ENCODE results near the gene CNOT1.

The CNOT1 gene

DNA sequence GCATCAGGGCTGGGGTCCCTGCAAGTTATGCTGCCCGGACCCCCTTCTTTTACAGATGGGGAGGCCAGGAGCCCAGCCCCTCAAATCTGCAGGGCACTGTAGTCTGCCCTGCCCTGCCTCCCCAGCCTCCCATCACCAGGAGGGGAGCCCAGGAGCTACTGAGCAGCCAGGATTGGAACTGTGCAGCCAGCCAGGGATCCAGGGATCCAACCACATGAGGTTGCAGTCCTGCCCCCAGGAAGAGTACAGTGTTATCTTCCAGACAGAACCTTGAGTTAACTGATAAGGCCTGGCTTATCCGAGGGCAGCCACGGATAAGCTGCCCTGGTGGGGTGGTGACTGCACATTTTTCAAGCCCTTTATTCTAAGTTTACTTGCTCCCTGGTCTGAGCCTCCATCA is 141.1 kb downstream of the CNOT1 start:
- no peaks in the 10 kb centered on the region for H3K79me2 ChIP-seq (ENCODE audit: insufficient read depth, low read length)
- H3K4me1 ChIP-seq (ENCODE audit: insufficient read depth, low read length, poor library complexity, severe bottlenecking), result no peaks in the 10 kb centered on the region
- no peak for TF ChIP-seq EZH2phosphoT487 (IDR thresholded peaks at IDR 0.05; ENCODE audit: borderline replicate concordance)
- TF ChIP-seq, protein P1, sequence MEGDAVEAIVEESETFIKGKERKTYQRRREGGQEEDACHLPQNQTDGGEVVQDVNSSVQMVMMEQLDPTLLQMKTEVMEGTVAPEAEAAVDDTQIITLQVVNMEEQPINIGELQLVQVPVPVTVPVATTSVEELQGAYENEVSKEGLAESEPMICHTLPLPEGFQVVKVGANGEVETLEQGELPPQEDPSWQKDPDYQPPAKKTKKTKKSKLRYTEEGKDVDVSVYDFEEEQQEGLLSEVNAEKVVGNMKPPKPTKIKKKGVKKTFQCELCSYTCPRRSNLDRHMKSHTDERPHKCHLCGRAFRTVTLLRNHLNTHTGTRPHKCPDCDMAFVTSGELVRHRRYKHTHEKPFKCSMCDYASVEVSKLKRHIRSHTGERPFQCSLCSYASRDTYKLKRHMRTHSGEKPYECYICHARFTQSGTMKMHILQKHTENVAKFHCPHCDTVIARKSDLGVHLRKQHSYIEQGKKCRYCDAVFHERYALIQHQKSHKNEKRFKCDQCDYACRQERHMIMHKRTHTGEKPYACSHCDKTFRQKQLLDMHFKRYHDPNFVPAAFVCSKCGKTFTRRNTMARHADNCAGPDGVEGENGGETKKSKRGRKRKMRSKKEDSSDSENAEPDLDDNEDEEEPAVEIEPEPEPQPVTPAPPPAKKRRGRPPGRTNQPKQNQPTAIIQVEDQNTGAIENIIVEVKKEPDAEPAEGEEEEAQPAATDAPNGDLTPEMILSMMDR (conservative IDR thresholded peaks at IDR 0.05; ENCODE audit: low read length), result no peak
- H3K9me2 ChIP-seq (replicated peaks; ENCODE audit: low read depth, low read length), result no peaks in the 10 kb centered on the region
- no peak overlapping the region for H3K4me2 ChIP-seq (ENCODE audit: low read depth, low read length, poor library complexity, severe bottlenecking)
- no peaks in the 10 kb centered on the region for H3F3A ChIP-seq (ENCODE audit: low read depth)
- no peak overlapping the region for H3K4me3 ChIP-seq (ENCODE audit: low read length, poor library complexity, severe bottlenecking)
- no peak overlapping the region for H2AFZ ChIP-seq (ENCODE audit: low read length)
- no peaks in the 10 kb centered on the region for H4K20me1 ChIP-seq (ENCODE audit: insufficient read depth, low read length, poor library complexity, severe bottlenecking)
- no peaks in the 10 kb centered on the region for H3K9me3 ChIP-seq (ENCODE audit: insufficient read depth, low read depth, low read length)
- no peak overlapping the region for H3K9ac ChIP-seq (ENCODE audit: low read depth, low read length, poor library complexity, severe bottlenecking)
- no peaks in the 10 kb centered on the region for H3K27me3 ChIP-seq (ENCODE audit: insufficient read depth, low read length, poor library complexity, severe bottlenecking)
- H3K36me3 ChIP-seq (ENCODE audit: insufficient read depth, low read length), result no peaks in the 10 kb centered on the region

DNA sequence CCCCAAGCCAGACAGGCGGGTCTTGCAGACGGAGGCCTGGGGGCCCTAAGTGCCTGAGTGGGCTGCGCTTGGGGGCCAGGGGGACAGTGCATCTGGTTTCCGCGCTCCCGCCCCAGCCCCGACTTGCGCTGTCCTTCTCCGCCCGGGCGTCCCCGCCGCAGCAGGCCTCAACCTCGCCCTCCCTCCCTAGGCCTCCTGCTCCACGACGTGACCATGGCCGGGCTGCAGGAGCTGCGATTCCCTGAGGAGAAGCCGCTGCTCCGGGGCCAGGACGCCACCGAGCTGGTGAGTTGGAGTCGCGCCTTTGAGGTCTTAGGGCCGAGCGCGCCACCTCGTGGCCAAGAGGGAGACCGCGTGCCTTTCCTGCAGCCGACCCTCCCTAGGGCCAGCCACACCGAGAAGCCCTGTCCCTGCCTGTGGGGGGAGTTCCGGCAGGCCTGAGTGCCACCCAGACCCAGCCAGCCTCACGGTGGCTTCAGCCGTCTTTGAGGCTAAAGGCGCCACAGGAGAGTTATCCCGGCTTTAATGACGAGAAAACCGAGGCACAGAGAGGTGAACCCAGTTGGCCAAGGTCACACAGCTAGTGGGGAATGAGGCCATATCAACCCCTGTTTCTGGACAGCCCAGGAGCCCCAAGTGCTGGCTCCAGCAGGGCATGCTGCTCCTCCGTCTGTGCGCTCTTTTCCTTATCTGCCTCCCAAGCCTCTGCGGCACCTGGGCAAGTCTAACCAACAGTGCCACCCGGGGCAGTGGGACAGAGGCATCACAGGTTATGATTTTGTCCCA is 141.9 kb downstream of the CNOT1 start:
- Histone ChIP-seq H3F3A (ENCODE audit: low read depth) (no peaks in the 10 kb centered on the region), H3K36me3 (ENCODE audit: insufficient read depth, low read length) (no peaks in the 10 kb centered on the region), H3K4me1 (ENCODE audit: insufficient read depth, low read length, poor library complexity, severe bottlenecking) (no peaks in the 10 kb centered on the region), H3K4me3 (ENCODE audit: low read length, poor library complexity, severe bottlenecking) (no peak overlapping the region), H3K9me2 (replicated peaks; ENCODE audit: low read depth, low read length) (no peaks in the 10 kb centered on the region), H2AFZ (ENCODE audit: low read length) (peak overlapping the region; percentile 79), H3K4me2 (ENCODE audit: low read depth, low read length, poor library complexity, severe bottlenecking) (no peak overlapping the region), H3K9ac (ENCODE audit: low read depth, low read length, poor library complexity, severe bottlenecking) (no peak overlapping the region), H3K27me3 (ENCODE audit: insufficient read depth, low read length, poor library complexity, severe bottlenecking) (no peaks in the 10 kb centered on the region), H3K9me3 (ENCODE audit: insufficient read depth, low read depth, low read length) (no peaks in the 10 kb centered on the region), H4K20me1 (ENCODE audit: insufficient read depth, low read length, poor library complexity, severe bottlenecking) (no peaks in the 10 kb centered on the region), H3K79me2 (ENCODE audit: insufficient read depth, low read length) (no peaks in the 10 kb centered on the region)
- TF ChIP-seq EZH2phosphoT487 (IDR thresholded peaks at IDR 0.05; ENCODE audit: borderline replicate concordance), result no peak
- TF ChIP-seq, protein P1 (conservative IDR thresholded peaks at IDR 0.05; ENCODE audit: low read length), result peak; percentile 83

GRCh38 chr16:58485184-58485887 is 144.3 kb downstream of the CNOT1 start:
- TF ChIP-seq, protein P1 (conservative IDR thresholded peaks at IDR 0.05; ENCODE audit: low read length), result no peak
- no peak for TF ChIP-seq EZH2phosphoT487 (IDR thresholded peaks at IDR 0.05; ENCODE audit: borderline replicate concordance)
- no peaks in the 10 kb centered on the region for H4K20me1 ChIP-seq (ENCODE audit: insufficient read depth, low read length, poor library complexity, severe bottlenecking)
- H3K27me3 ChIP-seq (ENCODE audit: insufficient read depth, low read length, poor library complexity, severe bottlenecking), result no peaks in the 10 kb centered on the region

More at GRCh38 chr16:58485184-58485887, 144.3 kb downstream of the CNOT1 start:
- no peaks in the 10 kb centered on the region for H3K9me2 ChIP-seq (replicated peaks; ENCODE audit: low read depth, low read length)
- H3K9me3 ChIP-seq (ENCODE audit: insufficient read depth, low read depth, low read length), result no peaks in the 10 kb centered on the region
- no peak overlapping the region for H3K4me2 ChIP-seq (ENCODE audit: low read depth, low read length, poor library complexity, severe bottlenecking)
- H3K9ac ChIP-seq (ENCODE audit: low read depth, low read length, poor library complexity, severe bottlenecking), result no peak overlapping the region
- H2AFZ ChIP-seq (ENCODE audit: low read length), result no peak overlapping the region
- H3K36me3 ChIP-seq (ENCODE audit: insufficient read depth, low read length), result no peaks in the 10 kb centered on the region
- no peaks in the 10 kb centered on the region for H3K79me2 ChIP-seq (ENCODE audit: insufficient read depth, low read length)
- H3F3A ChIP-seq (ENCODE audit: low read depth), result no peaks in the 10 kb centered on the region
- H3K4me3 ChIP-seq (ENCODE audit: low read length, poor library complexity, severe bottlenecking), result no peak overlapping the region
- no peaks in the 10 kb centered on the region for H3K4me1 ChIP-seq (ENCODE audit: insufficient read depth, low read length, poor library complexity, severe bottlenecking)

Data from Loucy (cell line).